IMR-90 (cell line): ENCODE results near the gene RNASEH2B. TPM values are rescaled to one million over a fixed set of nuclear protein-coding genes. Genes with fewer than 3 reads are reported as not detected.

Experiments
- ATAC-seq: fragments of 200-7000 bp; cut with Tn5 transposase; 2 replicates; pipeline ENCODE4 v1.9.1; 2020; ENCODE audit warnings: low read depth, mild to moderate bottlenecking, moderate library complexity
- BruUV-seq: library from RNA; stranded (reverse); fragments of 400-500 nt; replicated peaks from 2 replicates; lab custom pipeline; 2021; lab: Mats Ljungman, UMichigan
- CTCF ChIA-PET: fragments of 300-600 bp; formaldehyde crosslinking; extraction: SDS; loops from one replicate; lab custom pipeline; 2021; ENCODE audit warnings: antibody characterized with exemption; lab: Yijun Ruan, JAX
- POLR2A ChIA-PET: fragments of 300-600 bp; sonication (Branson Sonifier 250); formaldehyde crosslinking; loops from one replicate; lab custom pipeline; 2022; ENCODE audit warnings: antibody characterized with exemption; ENCODE audit not compliant: unreplicated experiment; lab: Charles Lee
- DNase-seq: peaks from one replicate; pipeline ENCODE4 v3.0.0; 2013
- H2AFZ ChIP-seq: replicated peaks from 2 replicates; pipeline ENCODE3; 2013; ENCODE audit warnings: low read length, mild to moderate bottlenecking; ENCODE audit not compliant: poor library complexity
- H2AK5ac ChIP-seq: 2 replicates; pipeline ENCODE4 v1.6.1; 2013; ENCODE audit warnings: low read depth, low read length, inconsistent platforms
- H2AK9ac ChIP-seq: replicated peaks from 2 replicates; pipeline ENCODE3; 2013; ENCODE audit warnings: mild to moderate bottlenecking, low read depth, low read length, moderate library complexity; ENCODE audit not compliant: poor library complexity
- H2BK120ac ChIP-seq: 2 replicates; pipeline ENCODE4 v1.6.1; 2013; ENCODE audit warnings: low read depth, low read length, inconsistent platforms
- H2BK15ac ChIP-seq: 3 replicates; pipeline ENCODE4 v1.6.1; 2013; ENCODE audit warnings: low read depth, low read length, inconsistent platforms
- H2BK20ac ChIP-seq: 2 replicates; pipeline ENCODE4 v1.6.1; 2013; ENCODE audit warnings: low read depth, mild to moderate bottlenecking, inconsistent platforms, low read length, moderate library complexity
- H2BK5ac ChIP-seq: 2 replicates; pipeline ENCODE4 v1.6.1; 2013; ENCODE audit warnings: mild to moderate bottlenecking, low read depth, low read length, inconsistent platforms; ENCODE audit not compliant: poor library complexity, severe bottlenecking
- H3K14ac ChIP-seq: replicated peaks from 2 replicates; pipeline ENCODE4 v1.6.1; 2013; ENCODE audit warnings: low read depth, low read length, inconsistent platforms
- H3K18ac ChIP-seq: 2 replicates; pipeline ENCODE4 v1.6.1; 2013; ENCODE audit warnings: low read depth, low read length, control low read depth
- H3K23ac ChIP-seq: 2 replicates; pipeline ENCODE4 v1.6.1; 2013; ENCODE audit warnings: low read depth, low read length, inconsistent platforms
- H3K27ac ChIP-seq: 2 replicates; pipeline ENCODE4 v1.5.1; 2013; ENCODE audit warnings: mild to moderate bottlenecking, control low read depth, low read length; ENCODE audit not compliant: insufficient read depth
- H3K27me3 ChIP-seq: 2 replicates; pipeline ENCODE4 v1.6.1; 2013; ENCODE audit warnings: low read length; ENCODE audit not compliant: control insufficient read depth, insufficient read depth
- H3K36me3 ChIP-seq: 2 replicates; pipeline ENCODE4 v1.6.1; 2013; ENCODE audit warnings: low read length, mixed read lengths; ENCODE audit not compliant: control insufficient read depth, insufficient read depth
- H3K4ac ChIP-seq: 2 replicates; pipeline ENCODE4 v1.6.1; 2013; ENCODE audit warnings: low read depth, low read length, inconsistent platforms
- H3K4me1 ChIP-seq: 2 replicates; pipeline ENCODE4 v1.6.1; 2013; ENCODE audit warnings: low read length, mixed read lengths; ENCODE audit not compliant: control insufficient read depth, insufficient read depth
- H3K4me2 ChIP-seq: 2 replicates; pipeline ENCODE4 v1.6.1; 2013; ENCODE audit warnings: low read depth, mild to moderate bottlenecking, control low read depth, low read length, moderate library complexity
- H3K4me3 ChIP-seq: 2 replicates; pipeline ENCODE4 v1.5.1; 2013; ENCODE audit warnings: low read depth, mild to moderate bottlenecking, control low read depth, low read length, moderate library complexity; ENCODE audit not compliant: insufficient read depth
- H3K56ac ChIP-seq: 2 replicates; pipeline ENCODE4 v1.6.1; 2013; ENCODE audit warnings: low read length, inconsistent platforms; ENCODE audit not compliant: insufficient read depth; ENCODE audit errors: extremely low read depth
- H3K79me1 ChIP-seq, 2 experiments: 2 replicates each; pipeline ENCODE4 v1.6.1; 2013; ENCODE audit warnings: low read length in 2 of 2, inconsistent platforms in 1 of 2, low read depth in 1 of 2
- H3K9ac ChIP-seq: 2 replicates; pipeline ENCODE4 v1.6.1; 2013; ENCODE audit warnings: low read depth, low read length, control low read depth
- H3K9me1 ChIP-seq: 2 replicates; pipeline ENCODE4 v1.6.1; 2013; ENCODE audit warnings: low read length, inconsistent platforms; ENCODE audit not compliant: insufficient read depth
- H3K9me3 ChIP-seq: 2 replicates; pipeline ENCODE4 v1.6.1; 2013; ENCODE audit warnings: low read length; ENCODE audit not compliant: control insufficient read depth, insufficient read depth
- H4K20me1 ChIP-seq: 2 replicates; pipeline ENCODE4 v1.6.1; 2013; ENCODE audit warnings: low read length, inconsistent platforms; ENCODE audit not compliant: insufficient read depth
- H4K5ac ChIP-seq: 2 replicates; pipeline ENCODE4 v1.6.1; 2013; ENCODE audit warnings: mild to moderate bottlenecking, low read depth, low read length, control low read depth
- H4K8ac ChIP-seq, 2 experiments: 2 replicates each; pipeline ENCODE4 v1.6.1; 2013; ENCODE audit warnings: low read depth in 2 of 2, low read length in 2 of 2, control low read depth in 1 of 2, inconsistent platforms in 1 of 2
- H4K91ac ChIP-seq: 2 replicates; pipeline ENCODE4 v1.6.1; 2013; ENCODE audit warnings: low read depth, low read length, inconsistent platforms; ENCODE audit not compliant: insufficient read depth
- BHLHE40 ChIP-seq: fragments of 150-350 bp; IDR thresholded peaks from 2 replicates; pipeline ENCODE4 v1.6.1; 2016; ENCODE audit warnings: mild to moderate bottlenecking, low read depth, low read length
- MAZ ChIP-seq: IDR thresholded peaks from 2 replicates; pipeline ENCODE4 v1.6.1; 2012; ENCODE audit warnings: low read depth, mild to moderate bottlenecking, low read length, improper control_type of control experiment, moderate library complexity, borderline replicate concordance
- MXI1 ChIP-seq: IDR thresholded peaks from 2 replicates; pipeline ENCODE4 v1.6.1; 2012; ENCODE audit warnings: low read depth, mild to moderate bottlenecking, low read length, moderate library complexity, borderline replicate concordance
- POLR2A ChIP-seq: IDR thresholded peaks from 2 replicates; pipeline ENCODE4 v1.6.1; 2012; ENCODE audit warnings: mild to moderate bottlenecking, low read depth, low read length
- RAD21 ChIP-seq: IDR thresholded peaks from 2 replicates; pipeline ENCODE4 v1.6.1; 2012; ENCODE audit warnings: low read length, improper control_type of control experiment
- WGBS, 2 experiments: methylation state at CpG; one replicate each; pipeline versions ENCODE4 v1.1.5 to v1.1.7; 2013; ENCODE audit warnings: missing lambda C conversion rate in 2 of 2; ENCODE audit not compliant: insufficient read length in 1 of 2; ENCODE audit errors: extremely low coverage in 2 of 2; 5-methylcytosine and 5-hydroxymethylcytosine counted together
- dilution Hi-C: fragments of 300-500 bp; cut with HindIII; formaldehyde crosslinking; loops from one replicate; pipeline ENCODE4 v1.14.3; 2018; ENCODE audit warnings: low sequenced_read_pairs; ENCODE audit not compliant: unreplicated experiment
- in situ Hi-C: fragments of 300-500 bp; cut with MboI; formaldehyde crosslinking; loops from 3 replicates; pipeline ENCODE4 v1.14.3; 2019; ENCODE audit warnings: low sequenced_read_pairs, inconsistent platforms, mixed read lengths
- intact Hi-C: fragments of 100-400 bp; cut with micrococcal nuclease; formaldehyde crosslinking; loops from 2 replicates; pipeline ENCODE4 v1.10.0; 2022
- polyA plus RNA-seq, 3 experiments: library from polyadenylated mRNA; depleted of rRNA; stranded (reverse); fragments of >200 nt; gene quantifications; 2 replicates each; pipeline ENCODE4 v1.2.3, GENCODE V29; 2012; ENCODE audit warnings: low replicate concordance in 1 of 3
- total RNA-seq: library from RNA; depleted of rRNA; stranded (reverse); fragments of >200 nt; gene quantifications from 2 replicates; pipeline ENCODE4 v1.2.3, GENCODE V29; 2012
- TF ChIP-seq, protein P1 (sequence below): fragments of 150-350 bp; IDR thresholded peaks from 2 replicates; pipeline ENCODE4 v1.6.1; 2017; ENCODE audit warnings: mild to moderate bottlenecking, antibody characterized with exemption, low read length, low read depth

The RNASEH2B gene
- total and polyA plus RNA-seq, 2 of the 4 experiments (the other 2 are of a cell fraction): 11.2 to 14.2 TPM

GRCh38 chr13:50873467-50873866 lies 36.1 kb upstream of the RNASEH2B start:
- dilution Hi-C loops (no loop called here), intact Hi-C loops (no loop called here), in situ Hi-C loops (no loop called here)
- H3K4me1 ChIP-seq: no peaks in the 10 kb centered on the region
- no peak overlapping the region for H2BK120ac ChIP-seq
- no peak overlapping the region for H3K14ac ChIP-seq
- H3K23ac ChIP-seq: no peak overlapping the region
- H2AK5ac ChIP-seq: no peak overlapping the region
- ATAC-seq (no peak), DNase-seq (peak; percentile 1)
- H3K18ac ChIP-seq: no peak overlapping the region
- H2BK5ac ChIP-seq: no peak overlapping the region
- H2BK20ac ChIP-seq: no peak overlapping the region
- H2AK9ac ChIP-seq: no peak overlapping the region
- H3K27me3 ChIP-seq: peaks cover 4% of the 10 kb centered on the region
- H4K8ac ChIP-seq: no peak overlapping the region
- no peak overlapping the region for H2AFZ ChIP-seq
- H3K9me1 ChIP-seq: no peaks in the 10 kb centered on the region
- H3K79me1 ChIP-seq: no peaks in the 10 kb centered on the region
- H4K5ac ChIP-seq: no peak overlapping the region
- ChIA-PET CTCF (no interaction called here), POLR2A (no interaction called here)
- TF ChIP-seq MXI1 (no peak), POLR2A (no peak), BHLHE40 (no peak), RAD21 (no peak), MAZ (no peak)
- TF ChIP-seq, protein P1, sequence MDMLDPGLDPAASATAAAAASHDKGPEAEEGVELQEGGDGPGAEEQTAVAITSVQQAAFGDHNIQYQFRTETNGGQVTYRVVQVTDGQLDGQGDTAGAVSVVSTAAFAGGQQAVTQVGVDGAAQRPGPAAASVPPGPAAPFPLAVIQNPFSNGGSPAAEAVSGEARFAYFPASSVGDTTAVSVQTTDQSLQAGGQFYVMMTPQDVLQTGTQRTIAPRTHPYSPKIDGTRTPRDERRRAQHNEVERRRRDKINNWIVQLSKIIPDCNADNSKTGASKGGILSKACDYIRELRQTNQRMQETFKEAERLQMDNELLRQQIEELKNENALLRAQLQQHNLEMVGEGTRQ: no peak
- no peak overlapping the region for H3K4ac ChIP-seq
- H3K27ac ChIP-seq: no peak overlapping the region
- H3K56ac ChIP-seq: no peak overlapping the region
- H3K9ac ChIP-seq: no peak overlapping the region
- no peak overlapping the region for H3K4me3 ChIP-seq
- H4K91ac ChIP-seq: no peak overlapping the region
- H4K20me1 ChIP-seq: no peaks in the 10 kb centered on the region
- H3K4me2 ChIP-seq: no peak overlapping the region
- H3K36me3 ChIP-seq: no peaks in the 10 kb centered on the region
- no peak overlapping the region for H2BK15ac ChIP-seq
- WGBS, 2 experiments: no CpG with 5 or more reads among the region's 2 CpGs
- no peaks in the 10 kb centered on the region for H3K9me3 ChIP-seq
- no TSS peak for BruUV-seq
